ENCODE data around the gene CKB.

Gene CKB

DNA sequence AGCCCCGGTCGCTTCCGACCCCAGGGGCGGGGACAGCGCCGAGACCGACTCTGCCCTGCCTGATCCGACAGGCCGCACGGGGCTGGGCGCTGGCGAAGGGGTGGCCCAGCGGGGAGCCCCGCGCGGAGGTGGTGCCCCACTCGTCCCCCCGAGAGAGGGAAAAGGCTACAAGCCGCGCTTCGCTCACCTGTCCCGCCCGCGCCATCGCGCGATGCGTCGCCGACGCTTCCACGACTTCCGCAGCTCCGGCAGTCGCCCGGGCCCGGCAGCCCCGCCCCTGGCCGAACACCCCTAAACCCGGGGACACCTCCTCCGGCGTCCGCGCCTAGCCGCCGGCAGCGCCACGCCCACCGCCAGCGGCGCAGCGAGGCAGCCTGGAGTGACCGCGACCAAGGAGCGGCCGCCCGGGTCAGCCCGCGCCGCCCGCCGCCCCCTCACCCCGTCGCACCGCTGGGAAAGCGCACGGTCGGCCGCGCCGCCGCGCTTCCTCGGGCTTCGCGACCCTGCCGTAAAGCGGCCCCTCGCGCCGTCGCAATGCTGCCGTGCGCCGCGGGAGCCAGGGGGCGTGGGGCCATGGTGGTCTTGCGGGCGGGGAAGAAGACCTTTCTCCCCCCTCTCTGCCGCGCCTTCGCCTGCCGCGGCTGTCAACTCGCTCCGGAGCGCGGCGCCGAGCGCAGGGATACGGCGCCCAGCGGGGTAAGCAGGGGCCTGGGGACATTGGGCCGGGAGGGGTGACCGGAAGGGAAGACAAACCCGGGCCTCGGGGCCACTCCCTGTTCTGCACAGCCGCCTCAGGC is 40.0 kb upstream of the CKB start, which contains the start of the genes BAG5 and COA8:
Gene BAG5, minus strand, starts transcription at position 229 of the 797 bp plus-strand sequence. CDS start 1,493 bp downstream, outside the sequence.
Gene COA8, plus strand, starts transcription at position 532 of the 797 bp plus-strand sequence. Its CDS starts 42 bp downstream, at position 574.
- TF ChIP-seq, protein P1, sequence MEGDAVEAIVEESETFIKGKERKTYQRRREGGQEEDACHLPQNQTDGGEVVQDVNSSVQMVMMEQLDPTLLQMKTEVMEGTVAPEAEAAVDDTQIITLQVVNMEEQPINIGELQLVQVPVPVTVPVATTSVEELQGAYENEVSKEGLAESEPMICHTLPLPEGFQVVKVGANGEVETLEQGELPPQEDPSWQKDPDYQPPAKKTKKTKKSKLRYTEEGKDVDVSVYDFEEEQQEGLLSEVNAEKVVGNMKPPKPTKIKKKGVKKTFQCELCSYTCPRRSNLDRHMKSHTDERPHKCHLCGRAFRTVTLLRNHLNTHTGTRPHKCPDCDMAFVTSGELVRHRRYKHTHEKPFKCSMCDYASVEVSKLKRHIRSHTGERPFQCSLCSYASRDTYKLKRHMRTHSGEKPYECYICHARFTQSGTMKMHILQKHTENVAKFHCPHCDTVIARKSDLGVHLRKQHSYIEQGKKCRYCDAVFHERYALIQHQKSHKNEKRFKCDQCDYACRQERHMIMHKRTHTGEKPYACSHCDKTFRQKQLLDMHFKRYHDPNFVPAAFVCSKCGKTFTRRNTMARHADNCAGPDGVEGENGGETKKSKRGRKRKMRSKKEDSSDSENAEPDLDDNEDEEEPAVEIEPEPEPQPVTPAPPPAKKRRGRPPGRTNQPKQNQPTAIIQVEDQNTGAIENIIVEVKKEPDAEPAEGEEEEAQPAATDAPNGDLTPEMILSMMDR (IDR thresholded peaks at IDR 0.05; ENCODE audit: insufficient read depth, low read length, poor library complexity, severe bottlenecking), result no peak
- peak; percentile 95 for DNase-seq (ENCODE audit: extremely low read depth, insufficient read length)
- Histone ChIP-seq H3K27me3 (replicated peaks; ENCODE audit: control insufficient read depth, insufficient read depth, low read length) (no peaks in the 10 kb centered on the region), H3K4me3 (replicated peaks; ENCODE audit: low read depth, low read length) (peak within 1 kb of the TSS; percentile 99), H3K36me3 (ENCODE audit: control insufficient read depth, insufficient read depth, low read length) (peaks cover 10% of the 10 kb centered on the region)

- Histone ChIP-seq H3K36me3 (ENCODE audit: control insufficient read depth, insufficient read depth, low read length) (peaks cover 10% of the 10 kb centered on the region), H3K27me3 (replicated peaks; ENCODE audit: control insufficient read depth, insufficient read depth, low read length) (no peaks in the 10 kb centered on the region), H3K4me3 (replicated peaks; ENCODE audit: low read depth, low read length) (peak overlapping the region; percentile 99)
- TF ChIP-seq, protein P1 (IDR thresholded peaks at IDR 0.05; ENCODE audit: insufficient read depth, low read length, poor library complexity, severe bottlenecking), result no peak
- no peak for DNase-seq (ENCODE audit: extremely low read depth, insufficient read length)
Observed at GRCh38 chr14:103562179-103562428, 39.5 kb upstream of the CKB start.

DNA sequence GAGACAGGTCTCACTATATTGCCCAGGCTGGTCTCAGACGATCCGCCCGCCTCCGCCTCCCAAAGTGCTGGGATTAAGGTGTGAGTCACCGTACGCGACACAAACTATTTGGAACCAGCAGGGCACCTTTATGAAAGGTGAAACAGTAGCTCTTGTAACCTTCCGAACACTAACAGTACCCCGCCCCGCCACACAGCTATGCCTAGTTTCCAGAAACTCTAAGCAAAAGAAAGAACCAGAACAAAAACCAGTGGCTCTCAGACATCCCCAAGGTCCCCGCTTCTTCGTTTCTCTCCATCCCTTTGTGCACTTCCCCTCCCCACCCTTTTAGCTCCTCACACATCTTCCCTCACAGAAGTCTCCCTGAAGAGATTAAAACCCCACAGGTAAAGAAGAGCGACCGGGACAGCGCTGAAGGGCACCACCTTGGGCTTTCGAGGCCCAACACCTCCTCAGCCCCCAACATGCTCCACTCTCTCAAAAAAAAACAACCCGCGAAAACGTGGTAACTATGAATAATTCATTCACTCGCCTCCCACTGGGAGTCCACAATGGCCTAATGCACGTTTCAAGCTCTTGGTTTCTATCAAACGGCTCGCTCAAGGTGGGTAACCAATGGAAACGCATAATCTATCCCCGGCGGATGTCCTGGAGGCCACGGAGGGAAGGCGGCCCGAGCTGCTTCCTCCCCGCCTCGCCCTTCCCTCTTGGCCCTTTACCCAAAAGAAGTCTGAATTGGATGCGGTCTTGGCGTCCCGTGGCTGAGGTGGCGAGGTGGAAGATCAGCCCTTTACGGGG is 39.0 kb upstream of the CKB start:
- TF ChIP-seq, protein P1 (IDR thresholded peaks at IDR 0.05; ENCODE audit: insufficient read depth, low read length, poor library complexity, severe bottlenecking), result no peak
- no peaks in the 10 kb centered on the region for H3K27me3 ChIP-seq (replicated peaks; ENCODE audit: control insufficient read depth, insufficient read depth, low read length)
- peak overlapping the region; percentile 99 for H3K4me3 ChIP-seq (replicated peaks; ENCODE audit: low read depth, low read length)
- no peak for DNase-seq (ENCODE audit: extremely low read depth, insufficient read length)
- peaks cover 10% of the 10 kb centered on the region for H3K36me3 ChIP-seq (ENCODE audit: control insufficient read depth, insufficient read depth, low read length)

DNA sequence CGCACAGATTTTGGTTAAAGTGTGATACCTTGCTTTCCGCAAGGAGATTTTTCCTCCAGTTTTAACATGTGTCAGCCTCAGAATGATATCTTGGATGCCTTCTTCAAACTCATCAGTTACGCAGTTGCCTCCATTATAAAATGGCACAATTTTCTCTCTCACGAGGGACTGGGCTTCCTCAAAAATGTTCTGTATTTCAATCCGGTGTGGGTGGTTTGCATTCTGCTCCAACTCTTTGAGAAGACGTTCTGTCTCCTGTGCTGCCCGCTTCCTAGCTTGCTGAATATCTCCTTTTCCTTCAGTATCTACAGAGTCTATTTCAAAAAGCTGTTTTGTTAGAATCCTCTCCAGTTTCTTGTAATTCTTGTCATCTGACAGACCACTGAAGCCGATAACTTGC is 38.1 kb upstream of the CKB start:
- Histone ChIP-seq H3K36me3 (ENCODE audit: control insufficient read depth, insufficient read depth, low read length) (peaks cover 10% of the 10 kb centered on the region), H3K4me3 (replicated peaks; ENCODE audit: low read depth, low read length) (peak overlapping the region; percentile 99; the same call in 1 of the 2 replicates), H3K27me3 (replicated peaks; ENCODE audit: control insufficient read depth, insufficient read depth, low read length) (no peaks in the 10 kb centered on the region)
- TF ChIP-seq, protein P1 (IDR thresholded peaks at IDR 0.05; ENCODE audit: insufficient read depth, low read length, poor library complexity, severe bottlenecking), result no peak
- DNase-seq (ENCODE audit: extremely low read depth, insufficient read length), result no peak

DNA sequence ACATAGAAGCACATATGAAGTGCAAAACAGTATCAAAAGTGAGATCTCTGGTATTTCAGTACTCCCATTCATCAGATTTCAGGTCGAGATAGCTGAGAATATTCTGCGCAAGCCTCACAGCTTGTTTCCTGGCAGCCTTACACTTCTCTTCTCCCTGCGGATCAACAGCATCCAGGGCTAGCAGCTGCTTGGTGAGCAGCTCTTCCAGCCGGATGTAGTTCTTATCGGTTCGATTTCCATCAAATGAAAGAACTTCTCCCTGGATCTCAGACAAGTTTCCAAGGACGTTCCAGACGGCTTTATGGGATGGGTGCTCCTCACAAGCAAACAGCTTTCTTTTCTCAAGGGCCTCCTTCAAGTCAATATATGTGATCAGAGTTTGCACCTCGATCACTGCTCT is 37.1 kb upstream of the CKB start:
- Histone ChIP-seq H3K4me3 (replicated peaks; ENCODE audit: low read depth, low read length) (no peak overlapping the region), H3K27me3 (replicated peaks; ENCODE audit: control insufficient read depth, insufficient read depth, low read length) (no peaks in the 10 kb centered on the region), H3K36me3 (ENCODE audit: control insufficient read depth, insufficient read depth, low read length) (peaks cover 10% of the 10 kb centered on the region)
- DNase-seq (ENCODE audit: extremely low read depth, insufficient read length), result no peak
- TF ChIP-seq, protein P1 (IDR thresholded peaks at IDR 0.05; ENCODE audit: insufficient read depth, low read length, poor library complexity, severe bottlenecking), result no peak

Measured in GM06990 (cell line).